DMS53 (cell line): ENCODE results near the gene VEGFD.

Experiments used
- DNase-seq: peaks from one replicate; lab custom pipeline; 2025; lab: John Stamatoyannopoulos, UW

VEGFD gene

DNA sequence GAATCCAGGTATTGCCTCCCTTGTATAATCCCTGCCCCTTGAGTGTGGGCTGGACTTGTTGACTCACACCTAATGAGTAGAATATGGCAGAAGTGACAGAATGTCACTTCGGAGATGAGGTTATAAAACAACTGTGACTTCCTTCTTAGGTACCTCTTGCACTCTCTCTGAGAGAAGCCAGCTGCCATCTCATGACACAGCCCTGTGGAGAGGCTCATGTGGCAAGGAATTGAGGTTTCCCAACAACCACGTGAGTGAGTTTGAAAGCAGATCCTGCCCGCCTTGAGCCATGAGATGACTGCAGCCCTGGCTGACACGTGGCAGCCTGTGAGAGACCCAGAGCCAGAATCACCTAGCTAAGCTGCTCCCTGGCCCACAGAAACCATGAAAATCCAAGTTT lies 82.3 kb downstream of the VEGFD start:
- peak; percentile 44 for DNase-seq

DNA sequence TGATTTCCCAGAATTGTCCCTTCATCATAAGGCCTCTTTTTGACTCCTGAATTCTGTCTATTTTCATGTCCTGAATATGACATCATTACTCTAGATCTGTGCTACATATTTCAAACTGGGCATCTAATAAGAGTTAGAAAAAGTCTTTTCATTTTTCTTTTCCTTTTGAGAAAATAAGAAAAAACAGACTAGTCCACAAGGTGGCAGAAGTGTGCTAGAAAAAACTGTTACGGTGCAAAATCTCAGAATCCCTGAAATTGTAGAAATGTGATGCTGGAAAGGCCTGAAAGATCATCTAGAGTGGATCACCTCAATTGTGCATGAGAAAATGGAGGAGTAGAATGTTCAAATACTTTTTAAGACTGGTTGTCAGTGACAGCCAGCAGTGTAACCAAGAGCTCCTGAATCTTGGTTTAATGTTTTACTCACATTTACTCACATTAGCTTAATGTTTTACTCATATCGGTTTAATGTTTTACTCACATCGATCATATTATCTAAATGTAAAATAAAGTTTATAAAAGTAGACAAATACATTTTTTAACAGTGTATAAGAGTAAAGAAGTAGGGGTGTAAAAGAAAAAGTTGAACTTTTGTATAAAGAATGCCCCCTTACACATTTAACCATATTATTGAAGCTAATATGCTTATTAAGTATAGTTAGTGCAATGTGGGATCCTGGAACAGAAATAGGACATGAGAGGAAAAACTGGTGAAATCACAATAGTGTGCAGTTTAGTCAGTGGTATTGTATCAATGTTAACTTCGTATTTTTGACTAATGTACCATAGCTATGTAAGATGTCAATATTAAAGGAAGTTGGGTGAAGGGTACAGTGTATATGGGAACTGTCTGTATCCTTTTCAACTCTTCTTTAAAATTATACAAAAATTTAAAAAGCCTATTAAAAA lies 84.0 kb downstream of the VEGFD start:
- DNase-seq: peak; percentile 40

DNA sequence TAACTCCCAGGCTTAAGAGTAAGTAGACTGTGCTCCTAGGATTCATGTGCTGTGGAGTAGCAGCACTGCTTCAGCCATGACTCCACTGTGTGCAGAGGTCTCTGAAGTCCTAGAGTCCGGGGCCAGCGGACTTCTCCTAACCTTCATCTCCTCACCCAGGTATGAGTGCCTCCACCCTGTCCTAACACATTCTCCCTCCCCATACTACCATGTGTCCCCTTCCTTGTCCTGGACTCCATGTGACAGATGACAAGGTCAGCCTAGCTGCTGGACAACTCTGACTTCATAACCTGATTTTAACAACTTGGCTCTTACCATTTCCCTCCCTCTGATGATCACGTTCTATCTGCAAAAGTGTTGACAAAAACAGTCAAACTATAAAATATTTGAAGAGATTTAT lies 85.4 kb downstream of the VEGFD start:
- DNase-seq: no peak

DNA sequence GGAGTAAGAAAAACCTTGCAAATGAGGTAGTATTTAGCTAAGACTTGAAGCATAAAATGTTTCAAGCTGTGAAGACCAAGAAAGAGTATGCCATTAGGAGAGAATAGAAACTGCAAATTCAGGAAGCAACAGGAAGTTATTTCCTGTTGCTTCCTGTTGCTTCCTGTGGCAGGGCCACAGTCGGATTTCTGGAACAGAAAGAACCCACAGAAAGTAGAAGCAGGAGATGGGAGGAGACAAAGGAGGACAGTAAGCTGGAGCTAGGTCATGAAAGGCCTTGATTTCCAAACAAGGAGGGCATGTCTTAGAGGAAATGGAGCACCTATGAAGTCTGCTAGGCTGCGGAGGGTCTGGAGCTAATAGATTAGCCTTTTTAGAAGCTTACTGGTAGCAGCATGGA lies 86.0 kb downstream of the VEGFD start:
- no peak for DNase-seq
